AG04449 (cell line): ENCODE measurements around the gene EEF1A1.

Source experiments
- CTCF ChIA-PET: fragments of 350-600 bp; formaldehyde crosslinking; extraction: SDS; loops from one replicate; lab custom pipeline; 2021; ENCODE audit warnings: antibody characterized with exemption; lab: Yijun Ruan, JAX
- POLR2A ChIA-PET: fragments of 400-600, 350-600 bp; formaldehyde crosslinking; extraction: SDS; loops from one replicate; lab custom pipeline; 2020; ENCODE audit warnings: antibody characterized with exemption, inconsistent platforms; lab: Yijun Ruan, JAX
- DNase-seq: peaks from one replicate; pipeline ENCODE4 v3.0.0-alpha.2; 2010; ENCODE audit warnings: low read depth, low spot score
- H3K4me3 ChIP-seq: 2 replicates; pipeline ENCODE4 v1.5.1; 2011; ENCODE audit warnings: low read depth, mild to moderate bottlenecking, control low read depth, low read length
- TF ChIP-seq, protein P1 (sequence below): IDR thresholded peaks from one replicate; pipeline ENCODE4 v1.5.1; 2011; ENCODE audit warnings: mild to moderate bottlenecking, moderate library complexity, low read length, control low read depth, inconsistent platforms; ENCODE audit not compliant: insufficient read depth; ENCODE audit errors: missing control alignments

EEF1A1 gene

DNA sequence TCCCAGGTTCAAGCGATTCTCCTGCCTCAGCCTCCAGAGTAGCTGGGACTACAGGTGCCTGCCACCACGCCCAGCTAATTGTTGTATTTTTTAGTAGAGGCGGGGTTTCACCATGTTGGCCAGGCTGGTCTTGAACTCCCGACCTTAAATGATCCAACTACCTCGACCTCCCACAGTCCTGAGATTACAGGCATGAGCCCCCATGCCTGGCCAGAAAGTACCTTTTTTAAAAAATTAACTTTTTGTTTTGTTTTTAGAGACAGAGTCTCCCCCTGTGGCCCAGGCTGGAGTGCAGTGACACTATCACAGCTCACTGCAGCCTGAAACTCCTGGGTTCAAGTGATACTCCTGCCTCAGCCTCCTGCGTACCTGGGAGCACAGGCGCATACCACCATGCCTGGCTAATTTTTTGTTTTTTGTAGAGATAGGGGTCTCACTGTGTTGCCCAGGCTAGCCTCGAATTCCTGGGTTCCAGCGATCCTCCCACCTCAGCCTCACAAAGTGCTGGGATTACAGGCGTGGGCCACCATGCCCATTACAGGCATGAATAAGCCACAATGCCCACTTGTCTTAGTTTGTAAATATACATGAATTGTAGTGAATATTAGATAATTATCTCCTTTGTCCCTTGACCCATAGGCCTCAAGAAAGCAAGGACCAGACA, 17.4 kb upstream of the EEF1A1 start:
- no peak for DNase-seq
- TF ChIP-seq, protein P1, sequence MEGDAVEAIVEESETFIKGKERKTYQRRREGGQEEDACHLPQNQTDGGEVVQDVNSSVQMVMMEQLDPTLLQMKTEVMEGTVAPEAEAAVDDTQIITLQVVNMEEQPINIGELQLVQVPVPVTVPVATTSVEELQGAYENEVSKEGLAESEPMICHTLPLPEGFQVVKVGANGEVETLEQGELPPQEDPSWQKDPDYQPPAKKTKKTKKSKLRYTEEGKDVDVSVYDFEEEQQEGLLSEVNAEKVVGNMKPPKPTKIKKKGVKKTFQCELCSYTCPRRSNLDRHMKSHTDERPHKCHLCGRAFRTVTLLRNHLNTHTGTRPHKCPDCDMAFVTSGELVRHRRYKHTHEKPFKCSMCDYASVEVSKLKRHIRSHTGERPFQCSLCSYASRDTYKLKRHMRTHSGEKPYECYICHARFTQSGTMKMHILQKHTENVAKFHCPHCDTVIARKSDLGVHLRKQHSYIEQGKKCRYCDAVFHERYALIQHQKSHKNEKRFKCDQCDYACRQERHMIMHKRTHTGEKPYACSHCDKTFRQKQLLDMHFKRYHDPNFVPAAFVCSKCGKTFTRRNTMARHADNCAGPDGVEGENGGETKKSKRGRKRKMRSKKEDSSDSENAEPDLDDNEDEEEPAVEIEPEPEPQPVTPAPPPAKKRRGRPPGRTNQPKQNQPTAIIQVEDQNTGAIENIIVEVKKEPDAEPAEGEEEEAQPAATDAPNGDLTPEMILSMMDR: no peak
- H3K4me3 ChIP-seq: no peak overlapping the region
- POLR2A ChIA-PET: no interaction called here
- CTCF ChIA-PET: interaction anchor here (1.5 kb wide), 1 partner anchor 11 kb away, joined by 6 read pairs; no protein-coding TSS in a partner anchor

DNA sequence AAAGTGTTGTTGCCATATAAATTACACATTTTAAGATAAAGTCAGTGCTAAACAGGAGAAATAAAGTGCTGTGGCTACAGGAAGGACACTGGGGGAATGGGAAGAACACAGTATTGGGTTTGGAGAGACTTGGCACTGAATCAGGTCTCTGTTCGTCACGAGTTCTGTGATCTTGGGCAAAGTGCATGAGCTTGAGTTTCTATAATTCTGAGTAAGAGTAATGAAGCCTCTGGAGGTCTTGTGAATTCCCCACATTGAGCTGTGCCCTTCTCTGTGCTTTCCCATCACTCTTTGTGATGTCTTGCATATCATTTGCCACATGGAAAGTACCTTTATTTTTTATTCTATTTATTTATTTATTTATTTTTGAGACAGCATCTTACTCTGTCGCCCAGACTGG, 16.8 kb upstream of the EEF1A1 start:
- H3K4me3 ChIP-seq: no peak overlapping the region
- DNase-seq: no peak
- POLR2A ChIA-PET: no interaction called here
- CTCF ChIA-PET: interaction anchor here (1.5 kb wide), 1 partner anchor 11 kb away, joined by 6 read pairs; no protein-coding TSS in a partner anchor
- TF ChIP-seq, protein P1: no peak

DNA sequence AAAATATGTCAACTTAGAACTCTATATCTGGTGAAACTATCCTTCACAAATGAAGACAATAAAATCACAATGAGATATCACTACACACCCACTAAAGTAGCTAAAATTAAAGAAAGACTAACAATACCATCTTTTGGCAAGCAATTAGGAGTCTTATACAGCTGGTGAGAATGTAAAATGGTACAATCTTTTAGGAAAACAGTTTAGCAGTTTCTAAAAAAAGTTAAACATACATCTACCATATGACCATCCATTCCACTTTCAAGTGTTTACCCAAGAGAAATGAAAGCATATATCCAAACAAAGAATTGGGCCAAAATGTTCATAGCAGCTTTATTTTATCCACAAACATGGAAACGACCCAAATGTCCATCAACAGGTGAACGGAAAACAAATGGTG, 13.8 kb upstream of the EEF1A1 start:
- TF ChIP-seq, protein P1: no peak
- CTCF ChIA-PET: interaction anchor here (1.0 kb wide), 1 partner anchor 9 kb away, joined by 4 read pairs; no protein-coding TSS in a partner anchor
- no peak overlapping the region for H3K4me3 ChIP-seq
- DNase-seq: no peak
- POLR2A ChIA-PET: no interaction called here

DNA sequence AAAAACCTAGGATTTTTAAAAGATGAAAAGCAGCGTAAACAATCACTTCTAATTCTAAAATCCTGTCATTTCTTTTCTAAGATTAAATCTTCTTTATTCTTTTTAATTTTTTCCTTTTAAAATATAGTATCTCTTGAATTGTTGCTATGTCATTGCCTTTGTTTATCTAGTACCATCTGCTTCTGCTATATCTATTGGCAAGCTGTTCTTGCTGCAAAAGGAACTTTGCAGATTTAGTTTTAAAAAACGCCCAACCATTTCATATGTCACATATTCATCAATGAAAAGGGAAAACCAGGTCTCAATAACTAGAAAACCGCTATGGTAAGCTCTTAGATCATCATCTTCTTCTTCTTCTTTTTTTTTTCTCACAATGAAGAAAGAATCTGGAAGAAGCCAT, 11.5 kb upstream of the EEF1A1 start:
- POLR2A ChIA-PET: interaction anchor here (1.7 kb wide), 1 partner anchor 11 kb away, joined by 7 read pairs; the partner anchor contains the start of gene EEF1A1
- TF ChIP-seq, protein P1: no peak
- H3K4me3 ChIP-seq: no peak overlapping the region
- no peak for DNase-seq
- CTCF ChIA-PET: interaction anchor here (0.8 to 1.9 kb wide), 3 partner anchors 10 to 16 kb away, joined by 3 to 5 read pairs (median 4); no protein-coding TSS in a partner anchor

DNA sequence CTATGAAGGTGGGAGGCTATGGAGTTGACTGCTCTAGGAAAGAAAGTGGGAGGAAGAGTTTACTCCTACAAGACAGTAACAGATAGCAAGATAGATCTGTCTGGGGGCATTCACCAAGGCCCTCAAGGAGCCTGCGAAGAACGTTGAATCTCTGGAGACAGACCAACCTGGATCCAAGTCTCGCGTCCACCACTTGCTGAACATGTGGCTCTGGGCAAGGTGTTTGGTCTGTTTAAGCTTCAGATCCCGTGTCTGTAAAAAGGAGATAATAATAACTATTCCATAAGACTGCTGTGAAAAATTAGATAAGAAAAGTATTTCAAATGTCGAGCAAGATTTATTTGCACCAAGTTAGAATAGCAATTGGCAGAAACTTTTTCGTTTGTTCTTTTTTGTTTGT, 8.1 kb upstream of the EEF1A1 start:
- no peak for DNase-seq
- POLR2A ChIA-PET: interaction anchor here (1.3 kb wide), 1 partner anchor 9 kb away, joined by 3 read pairs; no protein-coding TSS in a partner anchor
- H3K4me3 ChIP-seq: no peak overlapping the region
- TF ChIP-seq, protein P1: no peak
- CTCF ChIA-PET: interaction anchor here (1.4 kb wide), 1 partner anchor 51 kb away, joined by 3 read pairs; no protein-coding TSS in a partner anchor
